RWPE1 (cell line): ENCODE measurements around the gene SERINC4.
A peak's percentile ranks its signal among the peaks of the same experiment; 100 is the strongest.
"Not testable (repeated sequence)": the region's sequence is repeated elsewhere in the genome, so short reads cannot be mapped to it uniquely, and the experiment has no call there.

Source experiments
- CTCF ChIA-PET: fragments of 350-600 bp; sonication (Branson Sonifier 250); formaldehyde crosslinking; extraction: SDS; loops from one replicate; lab custom pipeline; 2021; lab: Yijun Ruan, JAX
- POLR2A ChIA-PET: fragments of 400-600 bp; formaldehyde crosslinking; extraction: SDS; loops from one replicate; lab custom pipeline; 2020; ENCODE audit warnings: antibody characterized with exemption; ENCODE audit not compliant: low non-redundant PET; lab: Yijun Ruan, JAX
- DNase-seq: peaks from one replicate; pipeline ENCODE4 v3.0.0; 2012; ENCODE audit warnings: low spot score
- H3K27ac ChIP-seq: fragments of 450-650 bp; 2 replicates; pipeline ENCODE4 v1.5.1; 2017
- TF ChIP-seq, protein P1 (sequence below): fragments of 450-650 bp; conservative IDR thresholded peaks from 2 replicates; pipeline ENCODE4 v1.5.1; 2017; ENCODE audit warnings: low read depth, mild to moderate bottlenecking

SERINC4 gene

DNA sequence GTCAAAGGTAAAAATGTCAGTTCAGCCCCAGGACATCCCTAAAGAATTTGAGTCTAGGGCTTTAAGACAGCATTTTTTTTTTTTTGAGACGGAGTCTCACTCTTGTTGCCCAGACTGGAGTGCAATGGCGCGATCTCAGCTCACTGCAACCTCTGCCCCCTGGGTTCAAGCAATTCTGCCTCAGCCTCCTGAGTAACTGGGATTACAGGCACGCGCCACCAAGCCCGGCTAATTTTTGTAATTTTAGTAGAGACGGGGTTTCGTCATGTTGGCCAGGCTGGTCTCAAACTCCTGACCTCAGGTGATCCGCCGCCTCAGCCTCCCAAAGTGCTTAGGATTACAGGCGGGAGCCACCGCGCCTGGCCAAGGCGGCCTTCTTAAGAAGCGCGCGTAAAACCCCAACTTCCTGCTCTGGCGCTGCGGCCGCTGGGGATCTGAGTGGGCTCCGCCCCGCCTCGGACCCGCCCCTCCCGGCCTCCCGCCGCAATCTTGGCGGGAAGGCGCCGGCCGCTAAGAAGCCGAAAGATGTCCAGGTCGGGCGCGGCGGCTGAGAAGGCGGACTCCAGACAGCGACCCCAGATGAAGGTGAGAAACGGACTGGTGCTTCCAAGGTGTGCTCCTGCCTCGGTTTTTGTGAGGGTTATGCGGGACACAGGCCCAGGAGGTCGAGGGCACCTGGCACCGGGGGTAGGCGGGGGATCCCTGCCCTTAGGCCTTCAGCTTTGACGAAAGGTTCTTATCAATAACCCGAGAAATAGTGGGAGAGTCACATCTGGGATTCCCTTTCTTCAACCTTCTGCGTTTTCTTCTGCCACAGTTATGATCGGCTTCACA lies 26.7 kb upstream of the SERINC4 start, which contains the start of gene WDR76:
Gene WDR76 (plus strand): TSS at position 495 of the 834 bp plus-strand sequence. CDS start 31 bp downstream, at position 526.
- CTCF ChIA-PET: no interaction called here
- TF ChIP-seq, protein P1, sequence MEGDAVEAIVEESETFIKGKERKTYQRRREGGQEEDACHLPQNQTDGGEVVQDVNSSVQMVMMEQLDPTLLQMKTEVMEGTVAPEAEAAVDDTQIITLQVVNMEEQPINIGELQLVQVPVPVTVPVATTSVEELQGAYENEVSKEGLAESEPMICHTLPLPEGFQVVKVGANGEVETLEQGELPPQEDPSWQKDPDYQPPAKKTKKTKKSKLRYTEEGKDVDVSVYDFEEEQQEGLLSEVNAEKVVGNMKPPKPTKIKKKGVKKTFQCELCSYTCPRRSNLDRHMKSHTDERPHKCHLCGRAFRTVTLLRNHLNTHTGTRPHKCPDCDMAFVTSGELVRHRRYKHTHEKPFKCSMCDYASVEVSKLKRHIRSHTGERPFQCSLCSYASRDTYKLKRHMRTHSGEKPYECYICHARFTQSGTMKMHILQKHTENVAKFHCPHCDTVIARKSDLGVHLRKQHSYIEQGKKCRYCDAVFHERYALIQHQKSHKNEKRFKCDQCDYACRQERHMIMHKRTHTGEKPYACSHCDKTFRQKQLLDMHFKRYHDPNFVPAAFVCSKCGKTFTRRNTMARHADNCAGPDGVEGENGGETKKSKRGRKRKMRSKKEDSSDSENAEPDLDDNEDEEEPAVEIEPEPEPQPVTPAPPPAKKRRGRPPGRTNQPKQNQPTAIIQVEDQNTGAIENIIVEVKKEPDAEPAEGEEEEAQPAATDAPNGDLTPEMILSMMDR: no peak
- H3K27ac ChIP-seq: peak within 1 kb of the TSS; percentile 87
- POLR2A ChIA-PET: no interaction called here
- DNase-seq: peak; percentile 92

DNA sequence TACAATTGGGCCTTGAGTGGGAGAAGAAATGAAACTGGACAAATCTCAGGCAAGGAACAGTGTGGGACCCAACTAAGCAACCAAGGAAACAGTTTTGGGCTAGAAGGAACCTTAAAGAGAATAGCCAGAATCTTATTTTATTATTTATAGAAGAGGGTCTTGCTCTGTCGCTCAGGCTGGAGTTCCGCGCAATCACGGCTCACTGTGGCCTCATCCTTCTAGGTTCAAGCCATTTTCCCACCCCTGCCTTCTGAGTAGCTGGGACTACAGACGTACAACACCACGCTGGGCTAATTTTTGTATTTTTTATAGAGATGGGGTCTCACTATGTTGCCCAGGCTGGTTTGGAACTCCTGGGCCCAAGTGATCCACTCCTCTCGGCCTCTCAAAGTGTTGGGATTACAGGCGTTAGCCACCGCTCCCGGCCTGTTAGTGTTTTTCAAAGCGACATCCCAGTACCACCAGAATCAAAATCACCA lies 26.0 kb upstream of the SERINC4 start:
- H3K27ac ChIP-seq: peak overlapping the region; percentile 87
- ChIA-PET POLR2A (no interaction called here), CTCF (no interaction called here)
- TF ChIP-seq, protein P1: no peak
- no peak for DNase-seq

DNA sequence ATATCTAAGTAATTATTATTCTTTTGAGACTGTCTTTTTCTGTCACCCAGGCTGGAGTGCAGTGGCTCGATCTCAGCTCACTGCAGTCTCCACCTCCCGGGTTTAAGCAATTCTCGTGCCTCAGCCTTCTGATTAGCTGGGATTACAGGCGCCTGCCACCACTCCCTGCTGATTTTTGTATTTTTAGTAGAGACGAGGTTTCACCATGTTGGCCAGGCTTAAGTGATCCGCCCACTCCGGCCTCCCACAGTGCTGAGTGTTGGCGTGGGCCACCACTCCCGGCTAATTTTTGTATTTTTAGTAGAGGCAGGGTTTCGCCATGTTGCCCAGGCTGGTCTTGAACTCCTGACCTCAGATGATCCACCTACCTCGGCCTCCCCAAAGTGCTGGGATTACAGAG lies 25.3 kb upstream of the SERINC4 start:
- CTCF ChIA-PET, POLR2A ChIA-PET, DNase-seq: not testable (repeated sequence)
- peak overlapping the region; percentile 93 for H3K27ac ChIP-seq

DNA sequence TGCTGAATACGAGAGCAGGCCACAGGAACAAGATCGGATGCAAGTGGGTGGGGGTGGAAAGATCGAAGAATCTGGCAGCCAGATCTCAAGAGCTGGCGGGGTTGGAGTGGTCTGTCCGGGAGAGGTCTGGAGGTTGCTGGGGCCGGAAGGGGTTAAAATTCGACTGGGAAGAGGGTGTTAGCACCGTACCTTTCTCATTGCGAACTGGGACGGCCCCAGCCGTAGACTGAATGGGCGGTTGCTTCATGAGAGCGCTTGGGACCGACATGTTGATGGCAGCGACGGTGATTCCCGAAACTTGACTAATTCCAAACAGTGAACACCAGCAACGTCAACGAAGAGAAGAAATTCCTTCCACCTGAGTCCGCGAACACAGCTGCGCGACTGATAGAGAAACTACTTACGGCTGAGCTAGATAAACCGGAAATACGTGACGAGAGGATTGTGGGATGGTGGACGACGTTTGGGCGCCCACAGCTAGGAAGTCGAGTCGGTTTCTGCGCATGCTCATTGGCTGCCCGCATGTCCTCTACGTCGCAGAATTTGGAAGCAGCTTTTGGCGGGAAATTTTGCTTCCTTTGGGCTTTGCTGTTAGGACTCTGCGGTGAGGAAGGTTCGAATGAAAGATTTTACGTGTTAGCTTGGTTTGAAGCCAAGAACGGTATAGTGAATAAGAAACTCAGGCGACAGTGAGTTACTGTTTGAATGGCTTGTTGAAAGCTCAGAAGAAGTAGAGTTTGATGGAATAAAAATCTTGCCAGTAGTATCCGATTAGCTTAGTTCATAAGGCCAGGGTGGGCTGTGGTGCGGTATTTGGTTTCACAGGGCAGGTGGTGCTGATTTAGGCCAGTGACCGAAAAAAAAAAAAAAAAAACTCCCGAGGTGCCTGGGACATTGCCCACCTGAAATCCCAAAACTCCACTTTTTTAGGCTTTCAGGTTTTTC lies 24.6 kb upstream of the SERINC4 start, which contains the start of gene MFAP1:
Gene MFAP1 (minus strand): TSS at position 389 of the 945 bp plus-strand sequence. CDS start 121 bp downstream, at position 268.
- TF ChIP-seq, protein P1: no peak
- POLR2A ChIA-PET: interaction anchor here (0.6 kb wide), 1 partner anchor 365 kb away, joined by 4 read pairs; no protein-coding TSS in a partner anchor
- peak within 1 kb of the TSS; percentile 93 for H3K27ac ChIP-seq
- peak; percentile 99 for DNase-seq
- CTCF ChIA-PET: no interaction called here

DNA sequence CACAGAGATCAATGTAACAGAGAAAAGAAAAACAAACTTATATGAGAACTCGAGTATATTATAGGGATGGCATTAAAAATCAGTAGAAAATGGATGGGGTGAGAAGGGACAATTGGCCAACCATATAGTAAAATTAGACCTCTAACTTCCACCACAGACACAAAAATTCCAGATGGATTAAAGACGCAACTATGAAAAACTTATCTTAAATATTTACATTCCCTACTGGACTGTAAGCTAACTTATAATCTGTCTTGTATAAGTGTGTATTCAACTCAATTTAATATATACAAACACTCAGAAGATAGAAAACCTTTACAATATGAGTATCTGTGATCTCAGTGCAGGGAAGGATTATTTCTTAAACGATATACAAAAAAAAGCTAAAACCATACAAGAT lies 21.5 kb upstream of the SERINC4 start:
- DNase-seq: no peak
- no peak overlapping the region for H3K27ac ChIP-seq
- ChIA-PET POLR2A (no interaction called here), CTCF (interaction anchor here (0.6 kb wide), 1 partner anchor 19 kb away, joined by 4 read pairs; no protein-coding TSS in a partner anchor)
- TF ChIP-seq, protein P1: no peak

DNA sequence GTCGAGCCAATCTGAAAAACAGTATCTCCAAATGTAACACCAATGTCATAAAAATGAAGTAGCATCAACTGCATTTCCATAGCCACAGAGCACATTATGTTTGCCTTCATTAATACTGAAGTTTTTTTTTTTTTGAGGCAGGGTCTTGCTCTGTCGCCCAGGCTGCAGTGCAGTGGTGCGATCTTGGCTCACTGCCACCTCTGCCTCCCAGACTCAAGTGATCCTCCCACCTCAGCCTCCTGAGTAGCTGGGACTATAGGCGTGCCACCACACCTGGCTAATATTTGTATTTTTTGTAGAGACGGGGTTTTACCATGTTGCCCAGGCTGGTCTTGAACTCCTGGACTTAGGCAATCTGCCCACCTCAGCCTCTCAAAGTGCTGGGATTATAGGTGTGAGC lies 15.0 kb upstream of the SERINC4 start:
- H3K27ac ChIP-seq, CTCF ChIA-PET, DNase-seq, POLR2A ChIA-PET: not testable (repeated sequence)
